HG03039 (cell line): ENCODE data around the gene ECHDC3.
"Not testable (repeated sequence)": the region's sequence is repeated elsewhere in the genome, so short reads cannot be mapped to it uniquely, and the experiment has no call there.

Source experiments
- ATAC-seq: cut with Tn5 transposase; IDR thresholded peaks from one replicate; pipeline ENCODE4 v1.9.1; 2021; ENCODE audit warnings: mild to moderate bottlenecking, moderate library complexity; ENCODE audit not compliant: unreplicated experiment

Gene ECHDC3

DNA sequence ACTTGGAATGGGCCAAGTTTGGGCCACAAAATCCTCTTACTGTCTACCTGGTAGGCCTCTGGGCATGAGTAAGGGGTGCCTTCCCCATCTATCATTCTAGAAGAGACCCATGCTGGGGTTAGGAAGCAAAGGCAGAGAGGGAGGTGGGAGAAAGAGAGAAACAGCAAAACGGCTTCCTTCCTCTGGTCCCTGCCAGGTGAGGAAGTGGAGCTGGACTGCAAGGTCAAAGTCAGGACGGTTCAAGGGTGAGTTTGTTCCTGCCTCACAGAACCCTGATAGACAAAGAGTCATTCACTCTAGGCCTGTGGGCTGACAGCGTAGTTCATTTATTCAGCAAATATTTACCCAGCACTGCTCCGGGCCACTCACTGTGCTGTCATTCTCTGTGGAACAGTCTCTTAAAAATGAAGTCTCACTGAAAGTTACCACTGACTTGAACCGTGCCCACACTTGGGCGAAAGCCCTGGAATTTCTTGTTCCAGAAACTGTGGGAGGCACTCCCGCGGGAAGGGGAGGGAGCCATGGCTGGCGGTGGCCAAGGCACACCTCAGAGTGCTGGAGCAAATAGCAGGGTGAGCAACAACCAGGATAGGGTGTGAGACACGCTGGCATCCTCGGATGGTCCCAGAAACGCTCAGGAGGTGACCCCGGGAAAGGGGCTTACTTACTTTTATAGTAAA lies 26.2 kb upstream of the ECHDC3 start:
- no peak for ATAC-seq

DNA sequence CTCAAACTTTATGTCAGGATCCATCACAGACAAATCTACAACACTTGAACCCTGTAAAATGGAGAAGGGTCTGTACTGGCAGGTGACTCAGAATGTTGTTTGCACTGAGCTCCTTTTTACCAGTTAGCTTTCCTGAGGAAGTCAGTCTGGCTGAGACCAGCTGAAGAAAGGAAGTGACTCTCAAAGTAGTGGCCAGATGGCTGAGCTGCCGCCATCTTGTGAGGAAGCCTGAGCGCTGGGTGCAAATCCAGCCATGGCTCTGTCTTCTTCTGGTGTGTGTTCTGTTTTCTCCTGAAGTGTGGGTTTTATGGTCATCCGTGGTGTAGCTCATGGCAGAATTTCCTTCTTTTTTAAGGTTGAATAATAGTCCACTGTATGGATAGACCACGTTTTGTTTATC lies 25.5 kb upstream of the ECHDC3 start:
- no peak for ATAC-seq

DNA sequence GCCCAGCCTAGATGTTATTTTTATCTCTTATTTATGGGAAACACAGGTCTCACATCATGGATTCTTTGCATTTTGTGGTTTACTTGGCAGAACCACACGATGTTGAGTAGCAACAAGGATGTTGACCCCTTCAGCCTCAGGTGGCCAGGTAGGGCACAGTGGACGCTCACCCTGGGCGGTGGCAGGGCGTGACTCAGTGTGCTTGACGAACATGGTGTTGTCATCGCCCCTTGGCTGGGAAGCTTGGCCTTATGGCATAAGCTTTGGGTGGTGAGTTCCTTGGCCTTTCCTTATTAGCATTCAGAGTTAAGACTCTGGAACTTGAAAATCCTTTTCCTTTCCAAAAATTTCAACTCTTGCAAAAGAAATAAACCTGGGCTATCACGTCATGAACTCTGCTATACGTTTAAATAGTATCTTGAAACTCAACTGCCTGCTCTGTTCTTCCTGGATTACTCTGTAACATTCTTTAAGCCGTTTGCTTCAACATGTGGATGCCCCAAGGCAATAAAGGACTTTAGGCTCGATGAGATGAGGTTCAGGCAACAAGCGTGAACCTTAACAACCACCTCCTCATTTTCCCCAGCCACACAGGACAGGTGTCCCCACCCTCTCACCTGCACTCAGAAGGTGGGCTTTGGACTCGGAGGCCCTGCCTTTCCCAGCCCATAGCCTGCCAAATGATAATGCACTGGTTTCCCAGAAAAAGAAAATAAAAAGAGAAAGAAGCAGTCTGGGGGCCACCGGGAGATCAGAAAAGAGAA lies 22.5 kb upstream of the ECHDC3 start:
- no peak for ATAC-seq

DNA sequence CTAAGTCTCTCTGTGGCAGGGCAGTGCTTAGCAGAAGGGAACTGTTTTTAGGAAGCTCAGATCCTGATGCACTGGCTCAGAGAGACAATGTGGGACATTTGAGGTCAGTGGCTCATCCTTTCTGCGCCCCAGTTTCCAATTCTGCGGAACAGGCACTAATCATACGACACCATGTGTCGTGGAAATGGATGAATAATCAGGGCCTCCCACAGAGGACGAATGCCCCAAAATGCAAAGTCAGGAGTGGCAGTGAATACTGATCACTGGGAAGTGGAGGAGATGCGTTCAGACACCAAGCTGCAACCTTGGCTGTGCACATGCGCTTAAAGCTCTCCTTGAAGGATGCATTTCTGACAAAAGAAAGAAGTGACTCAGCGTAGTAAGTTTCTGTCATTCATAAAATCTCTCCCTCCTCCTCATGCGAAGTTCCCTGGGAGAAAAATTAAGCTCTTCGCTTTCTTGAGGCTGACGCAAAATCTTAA lies 21.9 kb upstream of the ECHDC3 start:
- ATAC-seq: no peak

DNA sequence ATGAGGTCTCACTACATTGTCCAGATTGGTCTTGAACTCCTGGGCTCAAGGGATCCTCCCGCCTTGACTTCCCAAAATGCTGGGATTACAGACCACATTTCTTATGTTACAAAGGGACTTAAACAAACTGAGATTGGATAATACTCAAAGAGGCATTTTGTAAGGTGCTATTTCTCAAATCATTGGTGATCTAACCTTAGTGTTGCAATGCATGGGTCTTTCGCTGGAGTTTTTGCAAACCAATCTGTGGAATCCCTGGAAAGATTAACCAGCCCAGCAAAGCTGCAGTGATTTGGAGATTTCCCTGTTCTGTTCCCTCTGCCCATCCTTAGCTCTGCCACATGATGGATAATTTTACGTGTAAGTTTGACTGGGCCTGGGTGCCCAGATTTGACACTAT lies 20.4 kb upstream of the ECHDC3 start:
- ATAC-seq: no peak

DNA sequence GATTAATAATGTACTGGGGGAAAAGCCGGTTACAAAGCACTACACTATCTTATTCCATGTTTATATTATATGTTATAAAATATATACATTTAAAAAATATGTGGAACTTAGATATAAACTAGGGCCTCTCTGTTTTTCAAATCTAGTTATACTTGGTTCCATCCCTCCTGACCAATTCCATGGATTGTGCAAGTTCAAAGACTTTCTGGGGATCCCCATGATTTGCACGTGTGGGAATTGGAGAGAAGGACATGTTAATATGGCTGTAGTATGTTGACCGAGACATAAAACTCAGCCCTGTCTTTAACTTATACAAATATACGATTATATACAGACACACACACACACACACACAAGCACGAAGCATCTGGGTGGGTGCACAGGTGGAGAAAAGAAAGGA lies 18.8 kb upstream of the ECHDC3 start:
- ATAC-seq: no peak

DNA sequence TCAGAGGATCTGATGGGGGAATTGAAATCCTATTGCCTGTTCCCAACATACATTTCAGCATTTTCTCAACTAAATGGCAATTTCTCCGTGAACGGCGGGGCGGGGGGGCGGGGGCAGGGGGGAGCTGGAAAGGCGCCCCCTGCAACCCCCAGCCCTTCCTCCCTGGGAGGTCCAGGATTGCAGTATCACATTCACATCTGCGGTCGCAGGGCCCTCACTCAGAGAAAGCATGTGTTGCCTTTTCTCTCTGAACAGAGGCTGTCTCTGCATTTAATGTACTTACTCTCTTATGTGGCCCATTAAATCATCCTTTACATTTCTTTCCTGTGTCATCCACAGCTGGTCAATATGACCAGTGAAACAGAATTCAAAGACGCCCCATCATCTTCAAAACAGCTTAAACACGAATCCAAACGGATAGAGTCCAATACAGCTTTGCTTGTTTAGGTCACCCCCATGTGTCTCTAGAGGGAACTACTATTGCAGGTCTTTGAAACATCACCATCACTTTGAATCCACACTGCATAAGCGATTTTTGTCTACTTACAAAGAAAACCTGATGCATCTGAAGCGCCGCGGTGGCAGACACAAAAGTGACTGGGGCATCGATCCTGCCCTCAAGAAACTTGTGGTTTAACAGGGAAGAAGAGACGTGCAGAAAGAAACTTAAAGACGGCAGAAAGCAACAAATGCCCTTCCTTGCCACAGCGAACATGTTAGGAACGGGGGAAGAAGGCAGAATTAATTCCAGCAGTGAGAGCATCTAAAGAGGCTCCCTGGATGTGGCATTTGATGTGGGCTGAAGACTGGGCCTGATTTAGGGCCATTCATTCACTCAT lies 17.0 kb upstream of the ECHDC3 start:
- peak; percentile 71 for ATAC-seq

DNA sequence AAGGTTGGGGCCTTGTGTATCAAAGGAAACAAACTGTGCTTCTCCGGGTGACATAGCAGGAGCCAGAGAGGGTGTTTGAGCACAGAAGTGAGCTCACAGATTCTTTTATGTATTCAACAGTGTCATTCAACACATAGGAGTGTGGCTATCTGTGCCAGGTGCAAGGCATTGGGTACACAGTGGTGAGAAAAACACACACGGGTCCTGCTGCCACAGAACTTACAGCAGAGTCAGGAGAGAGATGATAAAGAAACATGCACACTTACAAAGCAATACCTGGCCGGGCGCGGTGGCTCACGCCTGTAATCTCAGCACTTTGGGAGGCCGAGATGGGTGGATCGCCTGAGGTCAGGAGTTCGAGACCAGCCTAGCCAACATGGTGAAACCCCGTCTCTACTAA lies 16.3 kb upstream of the ECHDC3 start:
- no peak for ATAC-seq

DNA sequence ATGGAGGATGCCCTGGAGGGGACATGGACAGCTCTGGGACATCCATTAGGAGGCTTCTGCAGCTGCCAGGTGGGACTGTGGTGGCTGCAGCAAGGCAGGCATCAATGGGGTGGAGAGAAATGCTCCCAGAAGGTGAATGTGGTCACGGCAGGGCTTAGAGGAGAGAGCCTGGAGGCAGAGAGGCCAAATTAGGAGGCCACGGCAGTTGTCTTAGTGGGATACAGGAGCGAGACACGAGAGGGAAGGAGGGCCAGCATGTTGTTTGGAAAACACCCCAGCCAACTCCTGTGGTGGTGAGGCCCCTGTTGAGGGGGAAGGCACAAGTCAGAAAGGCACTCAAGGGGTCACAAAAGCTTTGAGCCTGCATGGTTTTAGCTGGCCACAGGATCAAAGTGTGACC lies 14.6 kb upstream of the ECHDC3 start:
- no peak for ATAC-seq

DNA sequence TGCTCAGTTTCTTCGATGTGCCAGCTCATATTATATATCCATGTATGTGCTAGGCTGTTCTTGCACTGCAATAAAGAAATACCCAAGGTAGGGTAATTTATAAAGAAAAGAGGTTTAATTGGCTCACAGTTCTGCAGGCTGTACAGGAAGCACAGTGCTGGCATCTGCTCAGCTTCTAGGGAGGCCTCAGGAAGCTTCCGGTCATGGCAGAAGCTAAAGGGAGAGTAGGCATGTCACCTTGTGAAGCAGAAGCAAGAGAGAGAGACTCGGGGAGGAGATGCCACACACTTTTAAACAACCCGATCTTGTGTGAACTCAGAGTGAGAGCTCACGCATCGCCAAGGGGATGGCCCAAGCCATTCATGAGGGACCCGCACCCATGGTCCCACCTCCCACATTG lies 13.8 kb upstream of the ECHDC3 start:
- ATAC-seq: no peak

DNA sequence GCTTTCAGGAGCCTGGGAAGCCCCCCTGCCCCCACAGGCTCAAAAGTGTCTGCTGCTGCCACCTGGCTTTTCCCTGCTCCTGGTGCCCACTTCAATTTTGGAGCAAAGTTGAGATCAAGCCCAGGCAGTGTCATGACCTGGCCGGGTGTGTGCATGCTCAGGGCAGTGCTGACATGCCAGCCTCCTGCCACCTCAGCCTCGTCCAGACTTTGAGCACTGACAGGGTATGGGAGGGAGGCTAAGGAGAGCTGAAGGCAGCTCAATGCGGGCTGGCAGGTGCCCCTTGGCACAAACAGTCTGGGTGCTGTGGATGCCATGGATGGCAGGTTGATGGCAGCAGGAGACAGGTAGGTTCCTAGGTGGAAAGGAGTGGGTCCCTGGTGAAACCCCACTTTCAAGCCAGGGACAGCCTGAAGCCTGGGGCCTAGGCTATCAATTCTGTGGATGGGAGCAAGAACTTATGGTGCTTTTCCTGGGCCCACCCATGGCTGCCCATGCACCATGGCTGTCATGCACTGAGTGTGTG lies 12.3 kb upstream of the ECHDC3 start:
- no peak for ATAC-seq

DNA sequence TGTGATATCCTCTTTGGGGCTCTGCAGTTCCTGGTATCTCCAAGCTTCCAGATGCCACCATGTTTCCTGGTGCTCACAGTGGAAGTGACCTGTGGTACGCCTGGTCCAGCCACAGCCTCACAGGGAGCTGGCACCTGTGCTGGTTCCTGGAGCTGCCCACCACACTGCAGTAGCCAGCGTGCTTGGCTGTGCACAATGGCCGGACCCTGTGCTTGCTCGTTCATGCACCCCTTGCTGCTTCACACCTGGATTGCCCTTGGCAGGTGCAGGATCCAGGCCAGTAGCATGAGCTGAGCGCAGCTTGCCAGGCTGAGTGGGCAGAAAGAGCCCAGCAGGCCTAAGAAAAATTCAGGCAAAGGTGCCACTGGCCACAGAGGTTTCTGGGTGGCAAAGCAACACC lies 11.4 kb upstream of the ECHDC3 start:
- ATAC-seq: no peak

DNA sequence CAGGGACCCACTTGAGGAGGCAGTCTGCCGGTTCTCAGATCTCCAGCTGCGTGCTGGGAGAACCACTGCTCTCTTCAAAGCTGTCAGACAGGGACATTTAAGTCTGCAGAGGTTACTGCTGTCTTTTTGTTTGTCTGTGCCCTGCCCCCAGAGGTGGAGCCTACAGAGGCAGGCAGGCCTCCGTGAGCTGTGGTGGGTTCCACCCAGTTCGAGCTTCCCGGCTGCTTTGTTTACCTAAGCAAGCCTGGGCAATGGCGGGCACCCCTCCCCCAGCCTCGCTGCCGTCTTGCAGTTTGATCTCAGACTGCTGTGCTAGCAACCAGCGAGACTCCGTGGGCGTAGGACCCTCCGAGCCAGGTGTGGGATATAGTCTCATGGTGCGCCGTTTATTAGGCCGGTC lies 5.4 kb upstream of the ECHDC3 start:
- not testable (repeated sequence) for ATAC-seq

DNA sequence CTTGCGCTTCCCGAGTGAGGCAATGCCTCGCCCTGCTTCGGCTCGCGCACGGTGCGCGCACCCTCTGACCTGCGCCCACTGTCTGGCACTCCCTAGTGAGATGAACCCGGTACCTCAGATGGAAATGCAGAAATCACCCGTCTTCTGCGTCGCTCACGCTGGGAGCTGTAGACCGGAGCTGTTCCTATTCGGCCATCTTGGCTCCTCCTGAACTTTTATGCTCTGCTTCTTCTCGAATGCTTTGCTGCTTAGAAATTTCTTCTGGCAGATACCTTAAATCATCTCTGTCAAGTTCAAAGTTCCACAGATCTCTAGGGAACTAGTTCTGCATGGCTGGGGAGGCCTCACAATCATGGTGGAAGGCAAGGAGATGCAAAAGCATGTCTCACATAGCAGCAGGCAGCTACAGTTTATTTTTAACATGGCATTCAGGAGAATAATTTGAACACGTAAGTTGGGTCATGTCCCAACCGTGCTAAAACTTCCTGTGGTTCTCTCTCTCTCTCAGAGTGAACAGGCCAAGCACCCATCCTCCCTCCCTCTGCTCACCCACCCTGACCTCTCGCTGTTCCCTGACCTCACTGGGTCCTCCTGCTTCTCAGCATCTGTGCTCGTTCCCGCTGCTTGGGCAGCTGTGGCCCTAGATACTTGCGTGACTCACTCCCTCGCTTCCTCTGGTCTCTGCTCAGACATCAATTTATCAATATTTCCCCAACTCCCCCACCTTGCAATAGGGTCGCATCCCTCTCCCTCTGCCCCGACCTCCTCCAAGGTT lies 4.7 kb upstream of the ECHDC3 start:
- not testable (repeated sequence) for ATAC-seq

DNA sequence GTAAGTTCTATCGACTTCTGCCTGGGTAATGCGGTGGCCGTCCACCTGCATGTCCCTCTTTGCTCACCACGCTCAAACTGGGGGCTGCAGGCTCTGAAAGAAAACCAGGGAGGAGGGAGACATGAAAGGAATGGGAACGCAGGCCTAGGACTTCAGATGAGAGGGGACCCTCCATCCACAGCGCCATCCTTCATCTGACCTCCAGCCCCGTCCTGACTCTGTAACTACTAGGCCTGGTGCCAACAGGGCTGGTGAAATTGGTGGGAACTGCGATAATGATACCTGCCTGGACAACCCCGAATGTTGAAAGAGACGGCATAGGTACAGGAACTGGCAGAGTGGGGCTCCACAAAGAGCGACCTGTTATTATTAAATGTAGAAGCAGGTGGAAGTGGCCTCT lies 1.3 kb upstream of the ECHDC3 start:
- ATAC-seq: no peak

DNA sequence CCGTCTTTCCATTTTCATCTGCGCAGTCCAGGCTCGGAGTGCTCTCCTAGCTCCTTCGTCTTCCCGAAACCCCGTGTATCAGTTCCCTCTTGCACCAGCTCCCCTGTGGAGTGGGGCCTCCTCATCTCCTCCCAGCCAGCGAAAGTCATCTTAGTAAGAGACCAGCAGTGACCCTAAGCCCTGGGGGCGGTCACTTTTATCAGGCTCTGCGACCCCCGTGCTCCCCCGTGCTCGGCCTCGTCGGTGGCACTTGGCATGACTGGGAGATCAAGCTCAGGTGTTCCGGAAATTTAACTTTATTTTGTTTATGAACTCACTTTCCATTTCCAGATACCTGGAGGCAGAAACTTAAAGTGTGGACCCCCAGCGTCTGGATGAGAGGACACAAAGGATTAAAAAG lies 574 bp upstream of the ECHDC3 start:
- ATAC-seq: no peak

DNA sequence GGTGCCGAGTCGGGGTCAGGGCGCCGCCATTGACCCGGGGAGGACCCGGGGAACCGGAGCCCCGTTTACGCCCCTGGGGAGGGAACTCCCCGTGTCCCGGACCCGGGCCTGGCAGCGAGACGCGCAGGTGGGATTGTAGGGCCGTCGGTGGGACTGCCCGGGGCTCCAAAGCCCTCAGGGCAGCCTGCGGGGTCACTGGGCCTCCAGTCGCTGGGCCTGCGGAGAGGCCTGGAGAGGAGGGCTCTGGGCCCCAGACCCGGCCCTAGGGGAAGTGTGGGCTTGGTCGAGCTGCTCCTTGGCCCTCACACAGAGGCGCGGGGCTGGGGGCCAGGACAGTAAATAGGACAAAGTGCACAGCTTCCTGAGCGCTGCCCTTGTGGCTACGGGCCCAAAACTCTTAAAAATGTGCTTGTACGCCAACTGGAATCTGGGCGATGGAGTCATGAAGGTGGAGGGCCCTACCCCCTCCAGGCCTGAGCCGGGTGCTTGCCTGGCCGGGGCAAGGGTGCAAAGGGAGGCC lies 657 bp downstream of the ECHDC3 start:
- ATAC-seq: no peak

DNA sequence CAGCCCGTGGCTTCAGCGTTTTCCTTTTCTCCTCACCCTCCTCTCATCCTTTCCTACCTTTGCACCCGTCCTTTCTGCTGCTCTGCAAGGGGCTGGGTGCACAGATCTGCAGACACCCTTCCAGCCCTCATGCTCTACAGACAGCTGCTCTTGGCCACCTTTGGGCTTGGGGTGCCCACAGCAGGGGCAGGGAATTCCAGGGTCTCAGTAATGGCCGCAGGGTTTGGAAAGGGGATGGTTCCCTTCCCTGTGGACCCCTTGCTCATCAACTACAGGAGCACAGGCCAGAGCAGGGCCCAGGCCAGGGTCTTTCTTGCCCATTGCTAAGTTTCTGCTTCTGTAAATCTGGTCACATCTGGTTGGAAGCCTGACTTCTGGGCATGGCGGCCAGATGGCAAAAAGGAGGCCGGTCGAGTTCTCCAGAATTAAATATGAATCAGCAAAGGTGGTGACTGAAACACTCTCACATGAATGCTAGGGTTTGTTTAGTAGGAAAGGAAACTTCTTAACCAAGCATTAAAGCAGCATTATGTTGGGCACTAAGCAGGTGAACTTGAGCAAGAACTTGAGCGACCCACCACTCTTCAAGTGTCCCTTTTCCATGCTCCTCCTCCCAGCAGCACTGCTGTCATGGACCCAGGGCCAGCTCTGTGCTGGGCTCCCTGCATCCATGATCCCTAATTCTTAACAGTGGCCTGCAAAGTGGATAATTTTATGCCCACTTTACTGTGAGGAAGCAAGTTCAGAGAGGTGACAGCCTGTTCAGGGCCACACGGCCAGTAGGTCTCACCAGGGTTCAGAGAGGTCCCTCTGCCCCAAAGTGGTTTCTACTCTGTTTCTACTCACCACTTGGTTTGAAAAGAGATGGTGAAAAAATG lies 1.5 kb downstream of the ECHDC3 start:
- no peak for ATAC-seq

DNA sequence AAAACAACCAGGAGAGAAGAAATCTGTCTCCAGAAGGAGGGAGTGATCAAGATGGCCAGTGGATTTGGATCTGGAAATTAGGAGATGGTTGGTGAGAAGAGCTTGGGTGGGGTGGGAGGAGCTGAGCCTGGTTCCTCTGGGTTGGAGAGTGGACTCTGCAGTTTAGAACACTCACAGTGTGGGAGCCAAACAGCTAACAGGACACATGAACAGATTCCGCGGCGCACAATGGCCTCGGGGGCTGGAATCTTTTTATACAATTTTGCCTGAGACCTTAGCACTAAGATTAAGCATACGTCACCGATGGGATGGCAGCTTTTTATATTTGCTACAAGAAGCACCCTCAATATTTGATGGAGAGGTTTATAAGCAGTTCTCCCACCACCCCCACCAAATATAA lies 2.9 kb downstream of the ECHDC3 start:
- no peak for ATAC-seq
